HG03521 (cell line): ENCODE measurements around the gene ADAM23.
"Not testable (repeated sequence)": the region's sequence is repeated elsewhere in the genome, so short reads cannot be mapped to it uniquely, and the experiment has no call there.

Experiments
- ATAC-seq: cut with Tn5 transposase; IDR thresholded peaks from one replicate; pipeline ENCODE4 v1.9.1; 2021; ENCODE audit warnings: mild to moderate bottlenecking, moderate library complexity; ENCODE audit not compliant: unreplicated experiment

The ADAM23 gene, protein sequence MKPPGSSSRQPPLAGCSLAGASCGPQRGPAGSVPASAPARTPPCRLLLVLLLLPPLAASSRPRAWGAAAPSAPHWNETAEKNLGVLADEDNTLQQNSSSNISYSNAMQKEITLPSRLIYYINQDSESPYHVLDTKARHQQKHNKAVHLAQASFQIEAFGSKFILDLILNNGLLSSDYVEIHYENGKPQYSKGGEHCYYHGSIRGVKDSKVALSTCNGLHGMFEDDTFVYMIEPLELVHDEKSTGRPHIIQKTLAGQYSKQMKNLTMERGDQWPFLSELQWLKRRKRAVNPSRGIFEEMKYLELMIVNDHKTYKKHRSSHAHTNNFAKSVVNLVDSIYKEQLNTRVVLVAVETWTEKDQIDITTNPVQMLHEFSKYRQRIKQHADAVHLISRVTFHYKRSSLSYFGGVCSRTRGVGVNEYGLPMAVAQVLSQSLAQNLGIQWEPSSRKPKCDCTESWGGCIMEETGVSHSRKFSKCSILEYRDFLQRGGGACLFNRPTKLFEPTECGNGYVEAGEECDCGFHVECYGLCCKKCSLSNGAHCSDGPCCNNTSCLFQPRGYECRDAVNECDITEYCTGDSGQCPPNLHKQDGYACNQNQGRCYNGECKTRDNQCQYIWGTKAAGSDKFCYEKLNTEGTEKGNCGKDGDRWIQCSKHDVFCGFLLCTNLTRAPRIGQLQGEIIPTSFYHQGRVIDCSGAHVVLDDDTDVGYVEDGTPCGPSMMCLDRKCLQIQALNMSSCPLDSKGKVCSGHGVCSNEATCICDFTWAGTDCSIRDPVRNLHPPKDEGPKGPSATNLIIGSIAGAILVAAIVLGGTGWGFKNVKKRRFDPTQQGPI

DNA sequence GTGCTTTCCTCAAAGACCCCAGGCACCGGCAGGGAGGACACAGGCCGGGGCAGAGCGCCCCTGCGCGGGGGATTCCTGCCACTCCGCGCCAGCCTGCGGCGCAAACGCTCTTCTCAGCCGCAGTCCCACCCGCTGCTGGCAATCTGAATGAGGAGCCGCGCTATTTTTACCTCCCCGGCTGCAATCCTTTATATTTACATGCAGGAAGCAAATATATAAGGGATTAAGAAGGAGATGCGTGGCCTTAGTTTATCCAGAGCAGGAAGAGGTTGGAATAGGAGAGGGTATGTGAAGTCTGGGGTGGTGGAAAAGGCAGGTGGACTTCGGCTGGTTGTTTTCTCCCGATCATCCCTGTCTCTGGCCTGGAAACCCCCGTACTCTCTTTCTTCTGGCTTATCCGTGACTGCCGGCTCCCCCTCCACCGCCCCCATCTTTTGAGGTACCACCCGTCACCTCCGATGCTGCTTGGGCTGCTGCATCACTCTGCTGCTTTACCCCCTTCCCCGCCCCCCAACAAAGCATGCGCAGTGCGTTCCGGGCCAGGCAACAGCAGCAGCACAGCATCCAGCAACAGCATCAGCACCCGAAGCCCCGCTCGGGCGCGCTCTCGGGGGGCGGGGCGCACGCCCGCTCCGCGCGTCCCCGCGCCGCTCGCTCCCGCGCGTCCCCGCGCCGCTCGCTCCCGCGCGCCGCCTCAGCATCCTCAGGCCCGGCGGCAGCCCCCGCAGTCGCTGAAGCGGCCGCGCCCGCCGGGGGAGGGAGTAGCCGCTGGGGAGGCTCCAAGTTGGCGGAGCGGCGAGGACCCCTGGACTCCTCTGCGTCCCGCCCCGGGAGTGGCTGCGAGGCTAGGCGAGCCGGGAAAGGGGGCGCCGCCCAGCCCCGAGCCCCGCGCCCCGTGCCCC, at the start of gene ADAM23:
ADAM23 (plus strand) TSS at position 700 of the 902 bp plus-strand sequence. CDS start 335 bp downstream, outside the sequence.
- peak; percentile 49 for ATAC-seq

DNA sequence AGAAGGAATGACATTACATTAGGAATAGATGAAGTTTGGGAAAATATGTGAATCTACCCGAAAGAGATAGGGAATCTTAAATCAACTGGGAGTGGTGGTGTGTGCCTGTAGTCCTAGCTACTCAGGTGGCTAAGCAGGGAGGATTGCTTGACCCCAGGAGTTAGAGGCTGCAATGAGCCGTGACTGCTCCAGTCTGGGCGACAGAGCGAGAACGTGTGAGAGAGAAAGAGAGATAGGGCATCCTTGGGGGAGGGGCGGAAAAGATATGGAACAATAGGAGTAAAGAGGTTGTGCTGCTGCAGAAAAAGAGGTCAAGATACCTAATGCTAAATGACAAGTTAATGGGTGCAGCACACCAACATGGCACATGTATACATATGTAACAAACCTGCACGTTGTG, 47.1 kb upstream of the ADAM23 start:
- ATAC-seq: no peak

DNA sequence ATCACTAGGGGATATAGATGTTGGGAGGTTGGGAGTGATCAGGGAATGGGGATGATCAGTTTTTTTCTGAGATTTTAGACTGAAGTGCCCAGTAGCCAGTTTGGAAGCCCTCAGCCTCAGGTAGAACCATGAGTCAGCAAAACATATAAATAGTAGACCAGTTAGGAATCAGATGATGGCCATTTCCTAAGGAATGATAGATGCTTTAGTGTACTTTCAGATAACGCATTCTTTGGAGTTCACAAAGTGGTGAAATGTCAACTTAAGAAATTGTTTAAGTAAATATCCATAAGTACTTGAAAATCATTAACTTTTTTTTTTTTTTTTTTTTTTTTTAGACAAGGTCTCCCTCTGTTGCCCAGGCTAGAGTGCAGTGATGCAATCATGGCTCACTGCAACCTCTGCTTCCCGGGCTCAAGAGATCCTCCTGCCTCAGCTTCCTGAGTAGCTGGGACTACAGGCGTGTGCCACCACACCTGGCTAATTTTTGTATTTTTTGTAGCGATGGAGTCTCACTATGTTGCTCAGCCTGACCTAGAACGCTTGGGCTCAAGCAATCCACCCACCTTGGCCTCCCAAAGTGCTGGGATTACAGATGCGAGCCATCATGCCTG, 40.3 kb upstream of the ADAM23 start:
- not testable (repeated sequence) for ATAC-seq

DNA sequence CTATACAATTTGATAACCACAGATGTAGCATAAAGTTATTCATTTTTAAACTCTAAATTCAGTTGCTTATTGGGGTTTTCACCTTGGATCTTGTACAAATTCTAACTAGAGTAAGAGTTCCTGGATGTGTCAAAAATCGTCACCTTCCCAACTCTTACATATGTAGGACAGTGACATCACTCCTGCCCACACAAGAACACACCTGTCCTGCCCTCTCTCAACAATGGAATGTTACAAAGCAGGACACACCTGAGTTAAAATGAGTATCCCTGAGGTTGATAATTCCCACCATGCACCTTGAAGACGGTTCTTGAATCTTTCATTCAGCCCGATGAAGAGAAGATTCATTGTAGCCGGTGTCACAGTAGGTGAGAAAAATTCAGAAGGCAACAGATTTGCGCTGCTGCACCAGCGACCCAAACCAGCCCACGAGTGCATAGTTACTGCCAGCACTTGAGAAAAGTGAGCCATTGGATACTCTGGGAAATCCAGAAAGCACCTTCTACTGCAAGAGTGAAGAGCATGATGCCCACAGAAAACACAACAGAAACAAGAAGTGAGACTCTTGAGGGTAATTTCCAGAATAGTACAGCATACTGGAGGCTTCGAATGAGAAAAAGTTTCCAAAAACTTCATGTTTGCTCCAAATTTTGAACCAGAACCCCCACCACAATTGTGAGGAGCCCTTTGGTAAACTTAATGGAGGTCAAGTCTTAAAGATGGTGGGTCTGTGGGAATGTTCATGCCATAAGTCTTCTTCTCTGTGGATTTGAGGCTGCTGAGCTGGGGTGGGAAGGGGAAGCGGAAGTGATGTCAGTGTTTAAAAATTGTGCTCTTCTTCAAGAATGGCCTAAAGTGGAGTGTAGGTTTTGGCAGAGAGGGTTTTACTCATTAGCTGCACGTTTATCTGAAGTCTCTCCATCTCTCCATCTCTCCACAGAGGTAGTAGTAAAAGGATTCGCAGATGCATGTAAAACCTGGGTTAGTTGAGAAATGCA, 34.7 kb upstream of the ADAM23 start:
- ATAC-seq: peak; percentile 72

DNA sequence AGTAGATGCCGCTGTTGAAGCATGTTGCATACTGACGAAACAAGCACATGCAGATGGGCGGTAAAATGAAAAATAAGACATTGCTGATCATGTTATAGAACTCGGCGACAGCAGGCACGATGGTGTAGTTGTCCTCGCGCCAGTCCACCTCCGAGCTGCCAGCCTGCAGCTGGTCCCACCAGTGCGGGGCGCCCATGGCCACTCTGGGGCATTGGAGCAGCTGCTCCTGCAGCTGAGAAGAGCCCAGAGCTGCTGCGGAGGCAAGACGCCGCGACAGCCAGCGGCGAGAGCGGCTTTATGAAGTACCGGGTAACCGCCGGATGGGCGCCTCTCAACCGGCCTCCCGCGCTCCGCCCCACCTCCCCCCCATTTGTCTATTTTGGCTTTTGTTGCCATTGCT, 32.6 kb upstream of the ADAM23 start:
- no peak for ATAC-seq

DNA sequence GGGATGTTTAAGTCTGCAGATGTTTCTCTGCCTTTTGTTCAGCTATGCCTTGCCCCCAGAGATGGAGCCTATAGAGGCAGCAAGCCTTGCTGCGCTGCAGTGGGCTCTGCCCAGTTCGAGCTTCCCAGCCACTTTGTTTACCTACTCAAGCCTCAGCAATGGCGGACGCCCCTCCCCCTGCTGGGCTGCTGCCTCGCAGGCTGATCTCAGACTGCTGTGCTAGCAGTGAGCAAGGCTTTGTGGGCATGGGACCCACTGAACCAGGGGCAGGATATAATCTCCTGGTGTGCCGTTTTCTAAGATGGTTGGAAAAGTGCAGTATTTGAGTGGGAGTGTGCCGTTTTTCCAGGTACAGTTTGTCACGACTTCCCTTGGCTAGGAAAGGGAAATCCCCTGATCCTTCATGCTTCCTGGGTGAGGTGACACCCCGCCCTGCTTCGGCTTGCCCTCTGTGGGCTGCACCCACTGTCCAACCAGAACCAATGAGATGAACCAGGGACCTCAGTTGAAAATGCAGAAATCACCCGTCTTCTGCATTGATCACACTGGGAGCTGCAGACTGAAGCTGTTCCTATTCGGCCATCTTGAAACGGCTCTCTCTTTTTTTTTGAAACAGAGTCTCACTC, 27.6 kb upstream of the ADAM23 start:
- ATAC-seq: no peak

DNA sequence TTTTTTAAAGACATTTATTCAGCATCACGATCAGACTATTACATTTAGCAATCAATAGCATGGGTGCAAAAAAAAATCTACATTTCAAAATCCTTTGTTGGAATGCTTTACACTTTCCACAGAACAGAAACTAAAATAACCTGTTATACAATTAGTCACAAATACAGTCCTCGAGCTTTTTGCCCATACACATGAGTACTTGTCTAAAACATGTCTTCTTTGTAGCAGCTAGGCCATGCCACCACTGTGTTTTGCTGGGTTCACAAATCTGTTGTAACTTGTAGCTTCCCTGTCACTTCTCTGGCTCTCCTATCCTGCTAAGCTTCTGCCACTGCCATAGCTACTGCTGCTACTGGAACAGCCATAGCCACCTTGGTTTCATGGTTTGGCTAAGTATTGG, 24.4 kb upstream of the ADAM23 start:
- no peak for ATAC-seq

DNA sequence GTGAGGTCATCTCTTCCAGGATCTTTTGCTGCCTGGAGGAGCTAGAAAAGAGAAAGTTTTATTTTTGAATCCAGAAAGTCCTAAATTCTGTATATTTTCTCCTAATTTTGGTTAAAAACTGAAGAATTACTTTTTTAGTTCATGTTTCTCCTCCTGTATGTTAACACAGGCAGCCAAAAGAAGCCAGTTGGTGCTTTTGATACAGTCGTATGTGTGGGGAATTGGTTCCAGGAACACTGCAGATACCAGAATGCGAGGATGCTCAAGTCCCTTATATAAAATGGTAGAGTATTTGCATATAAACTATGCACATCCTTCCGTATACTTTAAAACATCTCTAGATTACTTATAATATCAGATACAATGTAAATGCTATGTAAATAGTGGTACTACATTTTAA, 22.6 kb upstream of the ADAM23 start:
- no peak for ATAC-seq

DNA sequence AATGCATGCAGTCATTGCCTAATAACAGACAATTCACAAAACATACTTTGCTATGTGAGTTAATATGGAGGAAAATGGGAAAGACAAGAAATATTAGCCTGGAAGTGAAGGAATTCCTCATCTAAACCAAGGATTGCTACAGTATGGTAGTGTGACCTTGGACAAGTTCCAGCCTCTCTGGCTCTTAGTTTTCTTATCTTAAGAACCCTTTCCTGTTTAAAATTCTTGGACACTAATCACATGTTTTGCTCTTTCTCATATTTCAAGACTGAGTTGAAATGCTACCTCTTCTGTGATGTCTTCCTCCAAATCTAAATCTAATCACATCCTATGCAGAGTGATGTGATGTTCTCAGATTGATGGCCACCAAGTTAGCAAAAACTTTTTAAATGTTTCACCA, 20.8 kb upstream of the ADAM23 start:
- ATAC-seq: no peak

DNA sequence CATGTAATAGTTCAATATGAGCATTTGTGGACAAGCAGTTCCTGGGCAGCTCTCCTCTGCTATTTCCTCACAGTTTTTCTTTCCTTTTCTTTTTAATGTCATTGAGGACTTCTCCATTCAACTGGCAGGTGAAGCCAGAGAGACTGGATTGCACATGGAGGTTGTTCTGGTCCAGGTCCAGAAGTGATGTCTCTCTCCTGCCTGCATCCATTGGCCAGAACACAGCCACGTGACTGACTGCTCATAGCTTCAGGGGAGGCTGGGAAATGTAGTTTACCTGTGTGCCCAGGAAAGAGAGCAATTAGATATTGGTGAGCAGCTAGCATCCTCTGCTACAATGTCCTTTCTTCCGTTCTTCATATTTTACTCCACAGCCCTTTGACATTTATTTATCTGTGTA, 20.2 kb upstream of the ADAM23 start:
- no peak for ATAC-seq

DNA sequence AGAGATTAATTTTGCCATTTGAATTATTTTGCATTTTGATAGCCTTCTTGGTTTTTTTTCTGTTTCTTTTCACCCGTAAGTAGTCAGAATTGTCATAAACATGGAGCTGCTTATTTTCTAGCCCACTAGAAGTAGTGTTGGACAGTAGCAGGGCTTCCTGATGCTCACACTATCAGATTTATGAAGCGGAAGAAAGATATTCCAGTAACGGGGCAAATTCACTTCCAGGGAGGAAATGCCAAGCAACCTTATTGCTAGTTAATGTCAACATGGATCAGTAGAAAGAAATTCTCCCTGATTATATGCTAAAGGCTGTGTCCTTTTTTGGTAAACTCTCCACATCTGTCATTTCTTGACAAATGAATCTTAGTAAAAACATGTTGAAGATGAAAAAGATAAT, 19.2 kb upstream of the ADAM23 start:
- no peak for ATAC-seq

DNA sequence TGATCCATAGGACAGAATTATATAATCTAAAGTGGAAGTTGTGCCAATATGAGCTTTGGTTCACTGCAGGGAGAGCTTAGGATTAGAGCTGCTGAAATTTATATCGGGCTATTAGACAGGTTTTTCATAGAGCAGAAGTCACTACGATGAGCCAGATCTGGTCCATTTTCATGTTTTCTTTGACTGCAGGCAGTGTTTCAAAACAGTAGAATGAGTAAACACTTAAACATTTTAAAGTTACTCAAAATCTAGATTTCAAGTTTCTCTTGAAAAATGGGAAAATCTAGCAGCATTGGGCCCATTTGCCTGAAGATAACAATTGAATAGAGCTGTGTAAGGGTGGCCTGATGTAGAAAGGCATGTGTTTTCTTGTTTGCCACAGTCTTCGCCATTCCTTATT, 14.5 kb upstream of the ADAM23 start:
- ATAC-seq: no peak

DNA sequence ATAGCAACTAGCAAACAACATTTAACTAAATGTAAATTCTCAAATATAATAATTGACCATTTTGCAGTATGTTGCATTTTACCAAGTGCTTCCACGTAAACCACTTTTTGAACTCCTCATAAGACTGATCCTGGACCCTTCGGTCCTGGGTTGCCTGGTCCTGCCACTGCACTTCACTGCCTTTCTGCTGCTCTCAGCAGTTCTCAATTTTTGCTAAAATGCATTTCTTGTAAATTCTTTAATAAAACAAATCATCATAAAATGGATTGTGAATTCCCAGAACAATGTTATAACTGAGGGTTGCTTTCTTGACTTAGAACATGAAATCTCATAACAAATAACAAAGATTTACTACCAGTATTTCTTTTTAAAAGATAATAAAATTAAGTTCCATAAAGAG, 12.9 kb upstream of the ADAM23 start:
- ATAC-seq: no peak

DNA sequence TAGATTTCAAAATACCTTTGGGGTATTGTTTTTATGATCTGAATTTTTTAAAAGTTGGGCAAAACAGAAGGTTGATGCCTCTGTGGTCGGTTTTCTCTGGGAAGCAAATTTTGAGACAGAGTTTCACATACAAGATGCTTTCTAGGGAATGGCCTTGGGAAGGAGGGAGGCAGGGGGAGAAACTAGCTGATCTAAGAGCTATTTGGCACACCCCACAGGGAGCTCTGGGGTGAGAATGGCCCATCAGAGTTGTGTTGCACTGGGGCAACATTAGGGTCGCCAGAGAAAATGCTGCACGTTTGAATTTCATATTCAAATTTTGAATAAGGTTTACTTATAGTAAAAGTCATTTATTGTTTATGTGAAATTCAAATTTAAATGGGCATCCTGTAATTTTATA, 11.9 kb upstream of the ADAM23 start:
- ATAC-seq: no peak

DNA sequence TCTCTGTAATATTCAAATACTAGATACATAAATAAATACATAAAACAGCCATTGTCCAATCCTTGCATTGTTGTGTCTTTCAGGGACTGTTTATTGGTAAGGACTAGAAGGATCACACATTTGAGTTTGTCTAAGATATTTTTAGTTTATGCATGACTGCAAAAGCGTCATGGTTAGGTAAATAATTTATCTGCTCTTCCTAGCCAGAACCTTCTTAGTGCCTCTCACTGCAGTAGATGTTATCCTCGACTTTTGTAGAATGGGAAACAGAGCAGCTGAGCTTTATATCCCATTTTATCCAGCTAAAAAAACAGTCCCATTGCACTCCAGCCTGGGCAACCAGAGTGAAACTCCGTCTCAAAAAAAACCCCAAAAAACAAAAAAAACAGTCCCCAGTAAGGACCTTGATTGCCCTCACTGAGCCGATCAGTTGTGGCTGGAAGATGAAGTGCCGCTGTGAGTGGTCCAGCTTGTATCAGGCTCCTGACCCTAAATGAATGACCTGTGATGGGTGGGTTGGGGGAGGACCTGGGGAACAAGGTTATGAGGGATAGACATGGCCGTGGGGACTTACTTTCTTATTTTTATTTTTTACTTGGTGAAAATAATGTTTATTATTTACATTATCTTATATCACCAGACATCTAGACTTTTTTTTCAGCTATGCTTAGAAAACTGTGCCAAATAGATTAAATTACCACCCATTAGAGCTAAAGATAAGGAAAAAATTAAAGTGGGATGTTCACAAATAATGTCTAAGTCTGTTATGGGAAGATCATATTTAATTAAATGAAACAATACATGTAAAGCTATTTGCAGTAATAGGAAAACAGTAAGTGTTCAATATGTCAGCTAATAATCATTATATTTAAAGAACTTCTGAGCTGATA, 10.9 kb upstream of the ADAM23 start:
- no peak for ATAC-seq

DNA sequence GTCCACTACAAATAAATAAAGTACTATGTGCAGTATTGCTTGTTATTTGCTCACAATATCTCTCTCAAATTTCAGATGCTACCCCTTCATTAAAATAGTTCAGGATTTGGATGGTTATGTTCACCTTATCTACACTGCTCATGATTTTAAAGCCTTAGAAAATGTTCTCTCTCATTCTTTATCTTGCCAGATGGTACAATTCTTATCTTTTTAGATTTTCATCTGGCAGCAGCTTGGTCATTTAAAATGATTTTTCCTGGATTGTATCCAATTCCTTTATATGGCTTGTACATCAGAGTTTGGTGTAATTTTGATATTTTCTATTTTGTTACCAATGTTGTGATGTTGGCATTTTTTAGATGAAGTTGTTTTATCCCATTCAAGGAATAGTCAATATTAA, 10.1 kb upstream of the ADAM23 start:
- no peak for ATAC-seq

DNA sequence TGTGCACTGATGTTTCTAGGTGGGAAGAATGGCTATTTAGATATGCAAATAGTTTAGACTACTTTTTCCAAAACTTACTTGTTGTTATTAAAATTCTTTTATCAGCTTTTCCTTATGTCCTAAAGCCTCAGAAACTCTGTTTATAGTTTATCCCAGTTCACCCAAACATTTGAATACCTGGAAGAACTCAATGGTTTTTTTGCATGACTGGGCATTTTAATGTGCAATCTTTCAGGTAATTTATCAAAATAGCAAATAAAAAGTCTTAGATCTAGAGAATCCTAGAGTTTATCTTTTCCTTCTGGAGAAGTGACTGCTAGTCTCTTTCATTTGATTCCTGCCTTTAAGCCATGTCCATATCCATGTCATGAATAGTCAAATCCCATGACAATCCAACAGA, 9.6 kb upstream of the ADAM23 start:
- no peak for ATAC-seq

DNA sequence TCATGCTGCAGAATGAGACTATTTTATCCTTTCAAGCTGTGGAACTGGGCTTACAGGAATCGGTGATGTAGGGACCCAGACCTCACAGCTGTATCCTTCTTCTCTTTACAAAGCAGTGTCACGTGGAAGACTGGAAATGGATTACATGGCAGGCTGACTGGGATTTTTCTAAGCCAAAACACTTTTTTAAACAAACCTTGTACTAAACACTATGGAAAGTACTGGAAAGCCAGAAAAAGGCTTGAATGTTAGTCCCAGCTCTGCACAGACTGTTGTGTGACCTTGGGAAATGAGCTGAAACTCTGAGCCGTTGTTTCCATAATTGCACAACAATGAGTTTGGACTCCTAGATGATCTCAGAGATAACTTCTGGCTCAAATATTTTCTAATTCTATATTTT, 7.6 kb upstream of the ADAM23 start:
- no peak for ATAC-seq
